ENCODE measurements around the gene ZNF777.

- no peak for TF ChIP-seq POLR2A (IDR thresholded peaks at IDR 0.05)
- TF ChIP-seq CTCF (IDR thresholded peaks at IDR 0.05) = no peak
- TF ChIP-seq POLR2AphosphoS5 (IDR thresholded peaks at IDR 0.05) = no peak
Measured at GRCh38 chr7:149456506-149457421, 4.1 kb downstream of the ZNF777 start.
